ENCODE measurements around the gene FRK. TPM values are rescaled to one million over a fixed set of nuclear protein-coding genes. Genes with fewer than 3 reads are reported as not detected.

The FRK gene
- total RNA-seq, 1 donor from 2014 or later = 0.77 TPM

DNA sequence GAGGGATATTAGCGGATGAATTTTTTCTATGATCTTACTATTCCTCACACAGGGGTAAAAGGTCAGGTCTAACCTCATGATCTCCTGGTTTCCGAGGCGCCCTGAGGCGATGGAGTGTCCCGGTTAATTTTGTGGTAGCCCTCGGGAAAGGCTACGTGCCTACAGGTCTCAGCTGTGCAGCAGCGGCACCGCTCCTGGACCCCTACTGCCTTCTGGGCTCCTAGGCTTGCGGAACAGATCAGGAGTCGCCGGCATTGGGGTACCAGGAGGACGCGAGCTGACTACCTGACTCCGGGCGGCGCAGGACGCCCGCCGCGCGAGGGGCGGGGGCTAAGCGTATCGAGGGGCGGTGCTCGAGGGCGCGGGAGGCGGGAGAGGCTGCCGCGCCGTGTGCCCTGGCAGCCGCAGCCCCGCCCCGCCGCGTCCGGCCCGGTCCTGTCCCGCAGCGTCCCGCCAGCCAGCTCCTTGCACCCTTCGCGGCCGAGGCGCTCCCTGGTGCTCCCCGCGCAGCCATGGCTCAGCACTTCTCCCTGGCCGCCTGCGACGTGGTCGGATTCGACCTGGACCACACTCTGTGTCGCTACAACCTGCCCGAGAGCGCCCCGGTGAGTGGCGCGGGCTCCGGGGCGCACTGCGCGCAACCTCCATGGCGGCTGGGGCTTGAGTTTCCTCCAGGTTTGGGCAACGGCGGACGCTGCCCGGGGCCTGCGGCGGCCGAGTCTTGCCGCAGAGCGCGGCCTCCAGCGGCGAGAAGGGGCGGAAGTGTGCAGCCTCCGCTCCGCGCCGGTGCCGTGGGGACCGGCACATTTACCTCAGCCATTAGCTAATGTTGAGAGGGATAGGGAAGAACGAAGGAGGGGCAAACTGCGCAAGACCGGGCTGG is 40.0 kb upstream of the FRK start, which contains the start of gene NT5DC1:
NT5DC1 (plus strand) TSS at position 435 of the 883 bp plus-strand sequence; CDS start at position 513, 78 bp downstream.
- H3K4me1 Mint-ChIP-seq (ENCODE audit: low read depth, unreplicated experiment) = peaks cover 17% of the 10 kb centered on the region
- H3K36me3 Mint-ChIP-seq (ENCODE audit: low read depth, unreplicated experiment) = peaks cover 15% of the 10 kb centered on the region
- H3K9me3 Mint-ChIP-seq (ENCODE audit: unreplicated experiment) = peaks cover 9% of the 10 kb centered on the region
- H3K79me2 ChIP-seq (ENCODE audit: insufficient read depth, low read length) = peaks cover 9% of the 10 kb centered on the region
- peak within 1 kb of the TSS; percentile 81 for H3K27ac Mint-ChIP-seq (ENCODE audit: unreplicated experiment)
- peak within 1 kb of the TSS; percentile 81 for H3K9ac ChIP-seq (ENCODE audit: low read length)
- H3K36me3 ChIP-seq (ENCODE audit: insufficient read depth, low read length) = no peaks in the 10 kb centered on the region
- peak within 1 kb of the TSS; percentile 94 for H3K4me3 Mint-ChIP-seq (ENCODE audit: unreplicated experiment)
- H3K4me2 ChIP-seq (ENCODE audit: low read length) = peak within 1 kb of the TSS; percentile 88
- H3K27me3 ChIP-seq (ENCODE audit: insufficient read depth, low read length) = no peaks in the 10 kb centered on the region
- peak within 1 kb of the TSS; percentile 56 for H3K27ac ChIP-seq (ENCODE audit: low read depth, low read length)
- no peaks in the 10 kb centered on the region for H3K27me3 Mint-ChIP-seq (ENCODE audit: low read depth, unreplicated experiment)
- H2AFZ ChIP-seq (ENCODE audit: low read depth, low read length) = peak within 1 kb of the TSS; percentile 94
- H3K4me3 ChIP-seq (ENCODE audit: insufficient read depth, low read depth, low read length) = peak within 1 kb of the TSS; percentile 80
- H3K4me1 ChIP-seq (ENCODE audit: insufficient read depth, low read length) = peaks cover 7% of the 10 kb centered on the region
- TF ChIP-seq, protein P1, sequence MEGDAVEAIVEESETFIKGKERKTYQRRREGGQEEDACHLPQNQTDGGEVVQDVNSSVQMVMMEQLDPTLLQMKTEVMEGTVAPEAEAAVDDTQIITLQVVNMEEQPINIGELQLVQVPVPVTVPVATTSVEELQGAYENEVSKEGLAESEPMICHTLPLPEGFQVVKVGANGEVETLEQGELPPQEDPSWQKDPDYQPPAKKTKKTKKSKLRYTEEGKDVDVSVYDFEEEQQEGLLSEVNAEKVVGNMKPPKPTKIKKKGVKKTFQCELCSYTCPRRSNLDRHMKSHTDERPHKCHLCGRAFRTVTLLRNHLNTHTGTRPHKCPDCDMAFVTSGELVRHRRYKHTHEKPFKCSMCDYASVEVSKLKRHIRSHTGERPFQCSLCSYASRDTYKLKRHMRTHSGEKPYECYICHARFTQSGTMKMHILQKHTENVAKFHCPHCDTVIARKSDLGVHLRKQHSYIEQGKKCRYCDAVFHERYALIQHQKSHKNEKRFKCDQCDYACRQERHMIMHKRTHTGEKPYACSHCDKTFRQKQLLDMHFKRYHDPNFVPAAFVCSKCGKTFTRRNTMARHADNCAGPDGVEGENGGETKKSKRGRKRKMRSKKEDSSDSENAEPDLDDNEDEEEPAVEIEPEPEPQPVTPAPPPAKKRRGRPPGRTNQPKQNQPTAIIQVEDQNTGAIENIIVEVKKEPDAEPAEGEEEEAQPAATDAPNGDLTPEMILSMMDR (IDR thresholded peaks at IDR 0.05; ENCODE audit: insufficient read depth, low read depth, low read length) = no peak
- no peak for TF ChIP-seq EZH2 (IDR thresholded peaks at IDR 0.05; ENCODE audit: insufficient read depth, low read length)
- peak; percentile 62 for DNase-seq (ENCODE audit: low read depth)
- peaks cover 11% of the 10 kb centered on the region for H3K9me3 ChIP-seq (ENCODE audit: insufficient read depth, low read depth, low read length)
- H4K20me1 ChIP-seq (ENCODE audit: insufficient read depth, low read length) = peaks cover 5% of the 10 kb centered on the region
- FAIRE-seq = no peak

- Mint-ChIP-seq H3K27ac (ENCODE audit: unreplicated experiment) (no peak overlapping the region), H3K4me3 (ENCODE audit: unreplicated experiment) (peak overlapping the region; percentile 91), H3K9me3 (ENCODE audit: unreplicated experiment) (peaks cover 9% of the 10 kb centered on the region), H3K27me3 (ENCODE audit: low read depth, unreplicated experiment) (no peaks in the 10 kb centered on the region), H3K4me1 (ENCODE audit: low read depth, unreplicated experiment) (peaks cover 11% of the 10 kb centered on the region), H3K36me3 (ENCODE audit: low read depth, unreplicated experiment) (peaks cover 12% of the 10 kb centered on the region)
- H3K9ac ChIP-seq (ENCODE audit: low read length) = no peak overlapping the region
- H3K79me2 ChIP-seq (ENCODE audit: insufficient read depth, low read length) = peaks cover 9% of the 10 kb centered on the region
- no peak for DNase-seq (ENCODE audit: low read depth)
- no peaks in the 10 kb centered on the region for H3K36me3 ChIP-seq (ENCODE audit: insufficient read depth, low read length)
- H3K27me3 ChIP-seq (ENCODE audit: insufficient read depth, low read length) = no peaks in the 10 kb centered on the region
- H3K4me1 ChIP-seq (ENCODE audit: insufficient read depth, low read length) = peaks cover 7% of the 10 kb centered on the region
- peaks cover 12% of the 10 kb centered on the region for H3K9me3 ChIP-seq (ENCODE audit: insufficient read depth, low read depth, low read length)
- no peak for FAIRE-seq
- H4K20me1 ChIP-seq (ENCODE audit: insufficient read depth, low read length) = no peaks in the 10 kb centered on the region
- H2AFZ ChIP-seq (ENCODE audit: low read depth, low read length) = no peak overlapping the region
- no peak overlapping the region for H3K27ac ChIP-seq (ENCODE audit: low read depth, low read length)
- TF ChIP-seq EZH2 (IDR thresholded peaks at IDR 0.05; ENCODE audit: insufficient read depth, low read length) = no peak
- TF ChIP-seq, protein P1 (IDR thresholded peaks at IDR 0.05; ENCODE audit: insufficient read depth, low read depth, low read length) = no peak
- H3K4me3 ChIP-seq (ENCODE audit: insufficient read depth, low read depth, low read length) = no peak overlapping the region
- no peak overlapping the region for H3K4me2 ChIP-seq (ENCODE audit: low read length)
Observed at GRCh38 chr6:116099036-116099435, 38.3 kb upstream of the FRK start.
